ENCODE measurements around the gene STEAP4. TPM values are rescaled to one million over a fixed set of nuclear protein-coding genes. Genes with fewer than 3 reads are reported as not detected.
A peak's percentile ranks its signal among the peaks of the same experiment; 100 is the strongest.

Gene STEAP4
- total and polyA plus RNA-seq, 2 of the 13 experiments (the other 11 are each of a cell fraction or from before 2014, with no cell fraction given), result not detected

DNA sequence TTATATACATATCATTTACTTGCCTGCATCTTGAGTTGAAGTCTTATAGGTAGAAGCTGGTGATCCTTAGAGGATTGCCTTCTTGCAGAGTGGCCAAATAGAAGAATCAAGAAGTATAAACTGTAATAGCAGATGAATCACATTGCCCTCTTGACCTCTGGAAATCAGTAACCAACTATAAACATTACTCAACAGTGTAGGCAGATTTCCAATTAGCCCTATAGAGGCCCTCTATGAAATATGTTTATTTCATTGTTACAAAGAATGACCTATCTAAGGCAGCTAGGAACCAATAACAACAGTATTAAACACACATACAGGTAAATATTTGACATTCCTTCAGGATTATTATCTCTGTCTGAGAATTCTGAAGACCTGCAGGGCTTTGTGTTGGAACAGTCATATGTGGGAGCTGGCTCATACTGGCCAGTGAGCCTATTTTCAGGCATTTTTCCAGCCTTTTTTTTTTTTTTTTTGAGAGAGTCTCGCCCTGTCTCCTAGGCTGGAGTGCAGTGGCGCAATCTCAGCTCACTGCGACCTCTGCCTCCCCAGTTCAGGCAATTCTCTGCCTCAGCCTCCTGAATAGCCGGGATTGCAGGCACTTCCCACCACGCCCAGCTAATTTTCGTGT, 79.7 kb downstream of the STEAP4 start (continued):
- no peak for TF ChIP-seq NBN (conservative IDR thresholded peaks at IDR 0.05)
- TF ChIP-seq, protein P1, sequence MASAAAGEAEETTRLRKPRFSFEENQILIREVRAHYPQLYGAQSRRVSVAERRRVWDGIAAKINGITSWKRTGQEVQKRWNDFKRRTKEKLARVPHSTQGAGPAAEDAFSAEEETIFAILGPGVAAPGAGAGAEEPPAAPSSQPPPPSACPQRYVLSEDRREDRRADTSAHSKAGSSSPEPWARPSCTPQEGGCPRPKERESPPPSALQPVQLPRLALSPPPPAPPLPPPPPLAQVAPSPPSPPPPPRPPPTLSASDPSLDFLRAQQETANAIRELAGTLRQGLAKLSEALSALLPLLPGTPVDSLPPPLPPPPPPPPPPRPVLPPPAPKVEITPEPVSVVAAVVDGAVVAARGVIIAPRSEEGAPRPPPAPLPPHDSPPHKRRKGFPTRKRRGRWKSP (CRISPR knock-in tag; IDR thresholded peaks at IDR 0.05), result peak; percentile 51; the same call in 1 of the 2 replicates
- TF ChIP-seq MIER3 (CRISPR knock-in tag; IDR thresholded peaks at IDR 0.05; ENCODE audit: borderline replicate concordance), result 0 out of 2 replicates have a peak, but pooled peaks have one; percentile 14
- peak in 1 of 2 experiments; percentile 31; a peak in 1 of 4 replicates for TF ChIP-seq KLF16 (CRISPR knock-in tag; IDR thresholded peaks at IDR 0.05)
- peak in 1 of 2 experiments; percentile 66; a peak in 1 of 4 replicates for TF ChIP-seq EP300 (IDR thresholded peaks at IDR 0.05; ENCODE audit: low read depth in 2 of 2, low read length in 2 of 2)
- no peak for TF ChIP-seq EP300 (CRISPR knock-in tag; IDR thresholded peaks at IDR 0.05; ENCODE audit: borderline replicate concordance)
- TF ChIP-seq, protein P2, sequence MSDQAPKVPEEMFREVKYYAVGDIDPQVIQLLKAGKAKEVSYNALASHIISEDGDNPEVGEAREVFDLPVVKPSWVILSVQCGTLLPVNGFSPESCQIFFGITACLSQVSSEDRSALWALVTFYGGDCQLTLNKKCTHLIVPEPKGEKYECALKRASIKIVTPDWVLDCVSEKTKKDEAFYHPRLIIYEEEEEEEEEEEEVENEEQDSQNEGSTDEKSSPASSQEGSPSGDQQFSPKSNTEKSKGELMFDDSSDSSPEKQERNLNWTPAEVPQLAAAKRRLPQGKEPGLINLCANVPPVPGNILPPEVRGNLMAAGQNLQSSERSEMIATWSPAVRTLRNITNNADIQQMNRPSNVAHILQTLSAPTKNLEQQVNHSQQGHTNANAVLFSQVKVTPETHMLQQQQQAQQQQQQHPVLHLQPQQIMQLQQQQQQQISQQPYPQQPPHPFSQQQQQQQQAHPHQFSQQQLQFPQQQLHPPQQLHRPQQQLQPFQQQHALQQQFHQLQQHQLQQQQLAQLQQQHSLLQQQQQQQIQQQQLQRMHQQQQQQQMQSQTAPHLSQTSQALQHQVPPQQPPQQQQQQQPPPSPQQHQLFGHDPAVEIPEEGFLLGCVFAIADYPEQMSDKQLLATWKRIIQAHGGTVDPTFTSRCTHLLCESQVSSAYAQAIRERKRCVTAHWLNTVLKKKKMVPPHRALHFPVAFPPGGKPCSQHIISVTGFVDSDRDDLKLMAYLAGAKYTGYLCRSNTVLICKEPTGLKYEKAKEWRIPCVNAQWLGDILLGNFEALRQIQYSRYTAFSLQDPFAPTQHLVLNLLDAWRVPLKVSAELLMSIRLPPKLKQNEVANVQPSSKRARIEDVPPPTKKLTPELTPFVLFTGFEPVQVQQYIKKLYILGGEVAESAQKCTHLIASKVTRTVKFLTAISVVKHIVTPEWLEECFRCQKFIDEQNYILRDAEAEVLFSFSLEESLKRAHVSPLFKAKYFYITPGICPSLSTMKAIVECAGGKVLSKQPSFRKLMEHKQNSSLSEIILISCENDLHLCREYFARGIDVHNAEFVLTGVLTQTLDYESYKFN (CRISPR knock-in tag; conservative IDR thresholded peaks at IDR 0.05), result 0 out of 2 replicates have a peak, but pooled peaks have one; percentile 17
- TF ChIP-seq ASH2L (IDR thresholded peaks at IDR 0.05; ENCODE audit: insufficient read length, low read depth, low read length), result peak; percentile 38
- TF ChIP-seq RXRB (CRISPR knock-in tag; IDR thresholded peaks at IDR 0.05; ENCODE audit: borderline replicate concordance), result peak; percentile 48; the same call in 1 of the 2 replicates
- TF ChIP-seq, protein P3, sequence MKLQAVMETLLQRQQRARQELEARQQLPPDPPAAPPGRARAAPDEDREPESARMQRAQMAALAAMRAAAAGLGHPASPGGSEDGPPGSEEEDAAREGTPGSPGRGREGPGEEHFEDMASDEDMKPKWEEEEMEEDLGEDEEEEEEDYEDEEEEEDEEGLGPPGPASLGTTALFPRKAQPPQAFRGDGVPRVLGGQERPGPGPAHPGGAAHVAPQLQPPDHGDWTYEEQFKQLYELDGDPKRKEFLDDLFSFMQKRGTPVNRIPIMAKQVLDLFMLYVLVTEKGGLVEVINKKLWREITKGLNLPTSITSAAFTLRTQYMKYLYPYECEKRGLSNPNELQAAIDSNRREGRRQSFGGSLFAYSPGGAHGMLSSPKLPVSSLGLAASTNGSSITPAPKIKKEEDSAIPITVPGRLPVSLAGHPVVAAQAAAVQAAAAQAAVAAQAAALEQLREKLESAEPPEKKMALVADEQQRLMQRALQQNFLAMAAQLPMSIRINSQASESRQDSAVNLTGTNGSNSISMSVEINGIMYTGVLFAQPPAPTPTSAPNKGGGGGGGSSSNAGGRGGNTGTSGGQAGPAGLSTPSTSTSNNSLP (IDR thresholded peaks at IDR 0.05; ENCODE audit: low read depth, low read length), result peak; percentile 92
- TF ChIP-seq HMG20B (CRISPR knock-in tag; conservative IDR thresholded peaks at IDR 0.05), result peak; percentile 84; the same call in 1 of the 2 replicates
- no peak for TF ChIP-seq YY1 (IDR thresholded peaks at IDR 0.05; ENCODE audit: insufficient read depth, insufficient replicate concordance, low read depth, low read length)
- TF ChIP-seq, protein P4, sequence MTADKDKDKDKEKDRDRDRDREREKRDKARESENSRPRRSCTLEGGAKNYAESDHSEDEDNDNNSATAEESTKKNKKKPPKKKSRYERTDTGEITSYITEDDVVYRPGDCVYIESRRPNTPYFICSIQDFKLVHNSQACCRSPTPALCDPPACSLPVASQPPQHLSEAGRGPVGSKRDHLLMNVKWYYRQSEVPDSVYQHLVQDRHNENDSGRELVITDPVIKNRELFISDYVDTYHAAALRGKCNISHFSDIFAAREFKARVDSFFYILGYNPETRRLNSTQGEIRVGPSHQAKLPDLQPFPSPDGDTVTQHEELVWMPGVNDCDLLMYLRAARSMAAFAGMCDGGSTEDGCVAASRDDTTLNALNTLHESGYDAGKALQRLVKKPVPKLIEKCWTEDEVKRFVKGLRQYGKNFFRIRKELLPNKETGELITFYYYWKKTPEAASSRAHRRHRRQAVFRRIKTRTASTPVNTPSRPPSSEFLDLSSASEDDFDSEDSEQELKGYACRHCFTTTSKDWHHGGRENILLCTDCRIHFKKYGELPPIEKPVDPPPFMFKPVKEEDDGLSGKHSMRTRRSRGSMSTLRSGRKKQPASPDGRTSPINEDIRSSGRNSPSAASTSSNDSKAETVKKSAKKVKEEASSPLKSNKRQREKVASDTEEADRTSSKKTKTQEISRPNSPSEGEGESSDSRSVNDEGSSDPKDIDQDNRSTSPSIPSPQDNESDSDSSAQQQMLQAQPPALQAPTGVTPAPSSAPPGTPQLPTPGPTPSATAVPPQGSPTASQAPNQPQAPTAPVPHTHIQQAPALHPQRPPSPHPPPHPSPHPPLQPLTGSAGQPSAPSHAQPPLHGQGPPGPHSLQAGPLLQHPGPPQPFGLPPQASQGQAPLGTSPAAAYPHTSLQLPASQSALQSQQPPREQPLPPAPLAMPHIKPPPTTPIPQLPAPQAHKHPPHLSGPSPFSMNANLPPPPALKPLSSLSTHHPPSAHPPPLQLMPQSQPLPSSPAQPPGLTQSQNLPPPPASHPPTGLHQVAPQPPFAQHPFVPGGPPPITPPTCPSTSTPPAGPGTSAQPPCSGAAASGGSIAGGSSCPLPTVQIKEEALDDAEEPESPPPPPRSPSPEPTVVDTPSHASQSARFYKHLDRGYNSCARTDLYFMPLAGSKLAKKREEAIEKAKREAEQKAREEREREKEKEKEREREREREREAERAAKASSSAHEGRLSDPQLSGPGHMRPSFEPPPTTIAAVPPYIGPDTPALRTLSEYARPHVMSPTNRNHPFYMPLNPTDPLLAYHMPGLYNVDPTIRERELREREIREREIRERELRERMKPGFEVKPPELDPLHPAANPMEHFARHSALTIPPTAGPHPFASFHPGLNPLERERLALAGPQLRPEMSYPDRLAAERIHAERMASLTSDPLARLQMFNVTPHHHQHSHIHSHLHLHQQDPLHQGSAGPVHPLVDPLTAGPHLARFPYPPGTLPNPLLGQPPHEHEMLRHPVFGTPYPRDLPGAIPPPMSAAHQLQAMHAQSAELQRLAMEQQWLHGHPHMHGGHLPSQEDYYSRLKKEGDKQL (CRISPR knock-in tag; IDR thresholded peaks at IDR 0.05; ENCODE audit: low read depth), result peak; percentile 96
- TF ChIP-seq ZNF678 (CRISPR knock-in tag; IDR thresholded peaks at IDR 0.05), result no peak
- TF ChIP-seq NR2F2 (IDR thresholded peaks at IDR 0.05; ENCODE audit: borderline replicate concordance, low read depth), result peak; percentile 86
- peak; percentile 86 for TF ChIP-seq FOXA3 (CRISPR knock-in tag; IDR thresholded peaks at IDR 0.05)
